ENCODE results near the gene TMEM214. TPM values are rescaled to one million over a fixed set of nuclear protein-coding genes. Genes with fewer than 3 reads are reported as not detected.

TMEM214 gene
- total RNA-seq, 1 donor, result 71.6 TPM

DNA sequence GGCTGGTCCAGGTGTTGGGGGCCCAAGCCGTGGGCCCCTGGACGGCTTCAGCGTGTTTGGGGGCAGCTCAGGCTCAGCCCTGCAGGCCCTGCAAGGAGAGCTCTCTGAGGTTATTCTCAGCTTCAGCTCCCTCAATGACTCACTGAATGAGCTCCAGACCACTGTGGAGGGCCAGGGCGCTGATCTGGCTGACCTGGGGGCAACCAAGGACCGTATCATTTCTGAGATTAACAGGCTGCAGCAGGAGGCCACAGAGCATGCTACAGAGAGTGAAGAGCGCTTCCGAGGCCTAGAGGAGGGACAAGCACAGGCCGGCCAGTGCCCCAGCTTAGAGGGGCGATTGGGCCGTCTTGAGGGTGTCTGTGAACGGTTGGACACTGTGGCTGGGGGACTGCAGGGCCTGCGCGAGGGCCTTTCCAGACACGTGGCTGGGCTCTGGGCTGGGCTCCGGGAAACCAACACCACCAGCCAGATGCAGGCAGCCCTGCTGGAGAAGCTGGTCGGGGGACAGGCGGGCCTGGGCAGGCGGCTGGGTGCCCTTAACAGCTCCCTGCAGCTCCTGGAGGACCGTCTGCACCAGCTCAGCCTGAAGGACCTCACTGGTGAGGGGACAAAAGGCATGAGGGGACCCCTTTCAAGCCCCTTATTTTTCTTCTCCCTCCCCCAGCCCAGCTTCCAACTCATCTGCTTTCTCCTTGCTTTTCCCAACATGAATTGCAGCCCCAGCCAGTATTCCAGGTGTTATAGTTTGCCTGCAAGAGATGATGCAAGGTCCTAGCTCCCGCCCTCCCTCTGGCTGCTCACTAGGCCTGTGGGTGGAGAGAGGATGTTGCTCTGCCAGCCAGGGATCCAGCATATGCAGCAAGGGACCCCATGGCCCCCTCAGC is 50.9 kb downstream of the TMEM214 start:
- no peak for DNase-seq (ENCODE audit: low read depth)
- no peak overlapping the region for H3K4me3 ChIP-seq (ENCODE audit: low read depth, low read length)
- TF ChIP-seq, protein P1, sequence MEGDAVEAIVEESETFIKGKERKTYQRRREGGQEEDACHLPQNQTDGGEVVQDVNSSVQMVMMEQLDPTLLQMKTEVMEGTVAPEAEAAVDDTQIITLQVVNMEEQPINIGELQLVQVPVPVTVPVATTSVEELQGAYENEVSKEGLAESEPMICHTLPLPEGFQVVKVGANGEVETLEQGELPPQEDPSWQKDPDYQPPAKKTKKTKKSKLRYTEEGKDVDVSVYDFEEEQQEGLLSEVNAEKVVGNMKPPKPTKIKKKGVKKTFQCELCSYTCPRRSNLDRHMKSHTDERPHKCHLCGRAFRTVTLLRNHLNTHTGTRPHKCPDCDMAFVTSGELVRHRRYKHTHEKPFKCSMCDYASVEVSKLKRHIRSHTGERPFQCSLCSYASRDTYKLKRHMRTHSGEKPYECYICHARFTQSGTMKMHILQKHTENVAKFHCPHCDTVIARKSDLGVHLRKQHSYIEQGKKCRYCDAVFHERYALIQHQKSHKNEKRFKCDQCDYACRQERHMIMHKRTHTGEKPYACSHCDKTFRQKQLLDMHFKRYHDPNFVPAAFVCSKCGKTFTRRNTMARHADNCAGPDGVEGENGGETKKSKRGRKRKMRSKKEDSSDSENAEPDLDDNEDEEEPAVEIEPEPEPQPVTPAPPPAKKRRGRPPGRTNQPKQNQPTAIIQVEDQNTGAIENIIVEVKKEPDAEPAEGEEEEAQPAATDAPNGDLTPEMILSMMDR (IDR thresholded peaks at IDR 0.05; ENCODE audit: insufficient read depth, low read length), result no peak

DNA sequence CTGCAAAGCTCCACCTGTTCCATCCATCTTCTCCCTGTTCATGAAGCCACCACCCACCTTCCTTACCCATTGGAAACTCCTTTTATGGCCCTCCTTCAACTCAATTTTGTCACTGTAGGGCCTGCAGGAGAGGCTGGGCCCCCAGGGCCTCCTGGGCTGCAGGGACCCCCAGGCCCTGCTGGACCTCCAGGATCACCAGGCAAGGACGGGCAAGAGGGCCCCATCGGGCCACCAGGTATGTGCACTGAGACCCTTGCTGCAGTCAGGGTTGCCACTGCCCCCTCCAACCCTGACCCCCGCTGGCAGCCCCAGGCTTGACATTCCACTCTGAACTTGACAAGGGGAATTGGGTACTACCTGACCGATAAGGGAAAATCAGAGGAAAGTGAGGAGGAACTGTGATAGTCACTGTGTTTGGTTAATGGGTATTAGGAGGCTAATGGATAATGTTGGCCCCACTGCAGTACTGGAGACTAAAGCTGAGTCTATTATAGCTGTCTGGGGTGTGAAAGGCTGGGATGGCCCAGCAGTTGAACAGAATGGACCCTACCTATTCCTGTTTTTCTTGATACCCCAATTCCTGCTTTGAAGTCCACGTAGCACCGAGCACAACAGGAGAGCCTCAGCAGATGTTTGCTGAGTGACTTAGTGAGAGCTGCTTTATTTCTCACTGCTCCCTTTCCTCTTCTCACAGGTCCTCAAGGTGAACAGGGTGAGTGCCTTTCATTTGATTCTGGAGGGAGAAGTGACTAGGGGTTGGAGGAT is 51.7 kb downstream of the TMEM214 start:
- H3K4me3 ChIP-seq (ENCODE audit: low read depth, low read length), result no peak overlapping the region
- no peak for DNase-seq (ENCODE audit: low read depth)
- TF ChIP-seq, protein P1 (IDR thresholded peaks at IDR 0.05; ENCODE audit: insufficient read depth, low read length), result no peak

DNA sequence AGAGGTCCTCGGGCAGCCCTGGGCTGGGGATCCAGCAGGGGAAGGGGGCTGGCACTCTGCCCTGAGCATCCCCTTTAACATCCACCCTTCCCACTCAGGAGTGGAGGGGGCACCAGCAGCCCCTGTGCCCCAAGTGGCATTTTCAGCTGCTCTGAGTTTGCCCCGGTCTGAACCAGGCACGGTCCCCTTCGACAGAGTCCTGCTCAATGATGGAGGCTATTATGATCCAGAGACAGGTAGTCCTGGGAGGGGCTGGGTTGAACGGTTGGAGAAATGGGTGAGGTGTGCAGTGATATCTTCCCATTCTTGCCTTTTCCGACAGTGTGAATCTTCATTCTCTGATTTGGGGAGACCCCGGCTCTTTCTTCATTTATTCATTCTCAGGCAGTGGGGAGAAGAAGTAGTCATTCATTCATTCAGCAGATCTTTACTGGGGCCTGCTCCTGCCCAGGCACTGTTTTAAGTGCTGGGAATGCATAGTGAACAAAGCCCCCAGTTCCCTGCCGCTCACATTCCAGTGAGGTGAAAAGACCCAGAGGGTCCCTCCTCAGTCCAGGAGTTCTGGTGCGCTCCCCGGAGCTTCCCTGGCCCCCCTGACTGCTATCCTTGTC is 52.4 kb downstream of the TMEM214 start:
- H3K4me3 ChIP-seq (ENCODE audit: low read depth, low read length), result no peak overlapping the region
- TF ChIP-seq, protein P1 (IDR thresholded peaks at IDR 0.05; ENCODE audit: insufficient read depth, low read length), result no peak
- DNase-seq (ENCODE audit: low read depth), result no peak

DNA sequence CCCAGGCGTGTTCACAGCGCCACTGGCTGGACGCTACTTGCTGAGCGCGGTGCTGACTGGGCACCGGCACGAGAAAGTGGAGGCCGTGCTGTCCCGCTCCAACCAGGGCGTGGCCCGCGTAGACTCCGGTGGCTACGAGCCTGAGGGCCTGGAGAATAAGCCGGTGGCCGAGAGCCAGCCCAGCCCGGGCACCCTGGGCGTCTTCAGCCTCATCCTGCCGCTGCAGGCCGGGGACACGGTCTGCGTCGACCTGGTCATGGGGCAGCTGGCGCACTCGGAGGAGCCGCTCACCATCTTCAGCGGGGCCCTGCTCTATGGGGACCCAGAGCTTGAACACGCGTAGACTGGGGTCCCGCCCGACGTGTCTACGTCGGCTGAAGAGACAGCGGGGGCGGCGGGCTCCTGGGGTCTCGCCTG is 52.9 kb downstream of the TMEM214 start:
- peak overlapping the region; percentile 56 for H3K4me3 ChIP-seq (ENCODE audit: low read depth, low read length)
- peak; percentile 69 for DNase-seq (ENCODE audit: low read depth)
- TF ChIP-seq, protein P1 (IDR thresholded peaks at IDR 0.05; ENCODE audit: insufficient read depth, low read length), result peak; percentile 44

DNA sequence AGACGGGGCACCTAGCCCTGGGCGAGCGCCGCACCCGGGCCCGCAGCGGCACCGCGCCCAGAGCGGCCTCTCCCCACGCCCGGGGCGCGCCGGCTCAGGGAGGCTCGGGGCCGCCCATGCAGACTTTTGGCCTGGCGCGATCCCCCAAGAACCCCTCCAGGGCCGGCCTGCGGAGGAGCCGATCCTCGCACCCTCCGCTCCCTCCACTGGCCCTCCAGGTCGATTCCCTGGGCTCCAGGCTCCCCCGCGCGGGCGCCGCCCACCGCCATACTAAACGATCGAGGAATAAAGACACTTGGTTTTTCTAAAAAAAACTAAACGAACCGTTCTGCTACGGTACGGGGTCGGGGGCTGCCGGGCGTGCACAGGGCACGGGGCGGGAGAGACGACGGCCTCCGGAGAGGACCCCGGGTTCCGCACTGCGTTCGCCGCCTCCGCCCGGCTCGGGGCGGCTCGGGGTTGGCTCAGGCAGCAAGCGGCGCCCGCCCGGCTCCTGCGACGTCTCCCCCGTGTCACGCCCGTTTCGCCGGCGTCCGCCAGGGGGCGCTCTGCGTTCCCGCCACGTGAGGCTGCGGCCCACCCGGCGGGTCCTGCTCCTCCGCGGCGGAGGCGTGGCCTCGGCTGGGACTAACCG is 53.4 kb downstream of the TMEM214 start:
- TF ChIP-seq, protein P1 (IDR thresholded peaks at IDR 0.05; ENCODE audit: insufficient read depth, low read length), result peak; percentile 66
- H3K4me3 ChIP-seq (ENCODE audit: low read depth, low read length), result peak overlapping the region; percentile 56

More for the DNA sequence above, 53.4 kb downstream of the TMEM214 start:
- peak; percentile 85 for DNase-seq (ENCODE audit: low read depth)

Data from fibroblast of the aortic adventitia (primary cell).